H9 (cell line): ENCODE data around the gene TMEM41A. TPM values are rescaled to one million over a fixed set of nuclear protein-coding genes. Genes with fewer than 3 reads are reported as not detected.
"Not testable (repeated sequence)": the region's sequence is repeated elsewhere in the genome, so short reads cannot be mapped to it uniquely, and the experiment has no call there.

ENCODE experiments used
- DNase-seq: peaks from one replicate; pipeline ENCODE4 v3.0.0-alpha.2; 2017
- H2AFZ ChIP-seq: one replicate; pipeline ENCODE4 v1.6.1; 2013; ENCODE audit warnings: mild to moderate bottlenecking, low read length, control low read depth, moderate library complexity
- H2AK5ac ChIP-seq: 2 replicates; pipeline ENCODE4 v1.6.1; 2013; ENCODE audit warnings: low read length, control low read depth, mixed read lengths; ENCODE audit not compliant: insufficient read length
- H2BK120ac ChIP-seq: one replicate; pipeline ENCODE4 v1.6.1; 2013; ENCODE audit warnings: low read depth, mild to moderate bottlenecking, low read length, control low read depth, inconsistent platforms; ENCODE audit not compliant: poor library complexity, severe bottlenecking
- H2BK12ac ChIP-seq: 2 replicates; pipeline ENCODE4 v1.6.1; 2013; ENCODE audit warnings: low read length, control low read depth, mixed read lengths, low read depth; ENCODE audit not compliant: insufficient read length
- H2BK15ac ChIP-seq: 2 replicates; pipeline ENCODE4 v1.6.1; 2013; ENCODE audit warnings: low read depth, low read length, control low read depth
- H2BK20ac ChIP-seq: one replicate; pipeline ENCODE4 v1.6.1; 2013; ENCODE audit warnings: low read depth, mild to moderate bottlenecking, low read length, control low read depth, inconsistent platforms; ENCODE audit not compliant: poor library complexity, severe bottlenecking
- H2BK5ac ChIP-seq: 2 replicates; pipeline ENCODE4 v1.6.1; 2013; ENCODE audit warnings: low read length, control low read depth, mixed read lengths; ENCODE audit not compliant: insufficient read length
- H3K14ac ChIP-seq: 2 replicates; pipeline ENCODE4 v1.6.1; 2013; ENCODE audit warnings: low read length, control low read depth; ENCODE audit not compliant: insufficient read depth
- H3K18ac ChIP-seq: 2 replicates; pipeline ENCODE4 v1.6.1; 2013; ENCODE audit warnings: low read depth, mild to moderate bottlenecking, mixed read lengths, low read length, control low read depth; ENCODE audit not compliant: insufficient read length
- H3K23ac ChIP-seq: 2 replicates; pipeline ENCODE4 v1.6.1; 2013; ENCODE audit warnings: low read length, control low read depth, mixed read lengths, low read depth; ENCODE audit not compliant: insufficient read length
- H3K23me2 ChIP-seq: 2 replicates; pipeline ENCODE4 v1.6.1; 2013; ENCODE audit warnings: low read depth, mild to moderate bottlenecking, mixed read lengths, low read length, control low read depth; ENCODE audit not compliant: insufficient read length, poor library complexity, severe bottlenecking
- H3K27ac ChIP-seq: 2 replicates; pipeline ENCODE4 v1.5.1; 2013; ENCODE audit warnings: low read length, control low read depth, mixed read lengths, low read depth; ENCODE audit not compliant: insufficient read length
- H3K27me3 ChIP-seq: 2 replicates; pipeline ENCODE4 v1.6.1; 2013; ENCODE audit warnings: low read length, control low read depth, inconsistent platforms; ENCODE audit not compliant: insufficient read depth
- H3K4ac ChIP-seq: 2 replicates; pipeline ENCODE4 v1.6.1; 2013; ENCODE audit warnings: low read depth, mild to moderate bottlenecking, control low read depth, inconsistent platforms, low read length, moderate library complexity
- H3K4me1 ChIP-seq: 2 replicates; pipeline ENCODE4 v1.6.1; 2013; ENCODE audit warnings: low read length, control low read depth, inconsistent platforms; ENCODE audit not compliant: insufficient read depth
- H3K4me2 ChIP-seq: 2 replicates; pipeline ENCODE4 v1.6.1; 2013; ENCODE audit warnings: low read length, control low read depth, mixed read lengths; ENCODE audit not compliant: insufficient read length, insufficient read depth
- H3K56ac ChIP-seq: 2 replicates; pipeline ENCODE4 v1.6.1; 2013; ENCODE audit warnings: low read depth, mild to moderate bottlenecking, mixed read lengths, low read length, control low read depth; ENCODE audit not compliant: insufficient read length
- H3K79me1 ChIP-seq: 2 replicates; pipeline ENCODE4 v1.6.1; 2013; ENCODE audit warnings: low read depth, mild to moderate bottlenecking, moderate library complexity, low read length, control low read depth, inconsistent platforms; ENCODE audit not compliant: insufficient read depth, poor library complexity, severe bottlenecking
- H3K79me2 ChIP-seq: 2 replicates; pipeline ENCODE4 v1.6.1; 2013; ENCODE audit warnings: low read length, control low read depth, inconsistent platforms; ENCODE audit not compliant: insufficient read depth
- H3K9ac ChIP-seq: 2 replicates; pipeline ENCODE4 v1.6.1; 2013; ENCODE audit warnings: low read length, control low read depth, mixed read lengths; ENCODE audit not compliant: insufficient read length; ENCODE audit errors: extremely low read depth
- H3K9me3 ChIP-seq: one replicate; pipeline ENCODE4 v1.6.1; 2013; ENCODE audit warnings: low read depth, low read length, inconsistent platforms; ENCODE audit not compliant: control insufficient read depth
- H3T11ph ChIP-seq: one replicate; pipeline ENCODE4 v1.6.1; 2013; ENCODE audit warnings: mild to moderate bottlenecking, low read length, control low read depth, inconsistent platforms
- H4K20me1 ChIP-seq: one replicate; pipeline ENCODE4 v1.6.1; 2013; ENCODE audit not compliant: control insufficient read depth, insufficient read length, insufficient read depth
- H4K5ac ChIP-seq: 2 replicates; pipeline ENCODE4 v1.6.1; 2013; ENCODE audit warnings: low read depth, mild to moderate bottlenecking, mixed read lengths, low read length, control low read depth; ENCODE audit not compliant: insufficient read length
- H4K8ac ChIP-seq: replicated peaks from 2 replicates; pipeline ENCODE4 v1.6.1; 2013; ENCODE audit warnings: low read length, control low read depth, mixed read lengths, low read depth; ENCODE audit not compliant: insufficient read length
- H4K91ac ChIP-seq: 2 replicates; pipeline ENCODE4 v1.6.1; 2013; ENCODE audit warnings: low read depth, mild to moderate bottlenecking, moderate library complexity, mixed read lengths, low read length, control low read depth; ENCODE audit not compliant: insufficient read length
- H3K27ac Mint-ChIP-seq, 3 experiments: 2 replicates in 2 of 3; 3 replicates in 1 of 3; pipeline ENCODE4 v1.8.0; 2020 to 2021; ENCODE audit warnings: mixed read lengths in 3 of 3, mild to moderate bottlenecking in 1 of 3, moderate library complexity in 1 of 3
- H3K27me3 Mint-ChIP-seq: 2 replicates; pipeline ENCODE4 v1.8.0; 2021; ENCODE audit warnings: low read depth, mild to moderate bottlenecking, moderate library complexity, mixed read lengths
- H3K36me3 Mint-ChIP-seq, 3 experiments: 2 replicates in 2 of 3; 3 replicates in 1 of 3; pipeline ENCODE4 v1.8.0; 2020 to 2021; ENCODE audit warnings: low read depth in 3 of 3, mixed read lengths in 3 of 3; ENCODE audit not compliant: insufficient read depth in 1 of 3
- H3K4me1 Mint-ChIP-seq, 2 experiments: 2 replicates each; pipeline ENCODE4 v1.8.0; 2020; ENCODE audit warnings: mixed read lengths in 2 of 2
- H3K4me3 Mint-ChIP-seq, 2 experiments: 2 replicates in 1 of 2; 3 replicates in 1 of 2; pipeline ENCODE4 v1.8.0; 2020 to 2021; ENCODE audit warnings: mild to moderate bottlenecking in 2 of 2, mixed read lengths in 2 of 2, moderate library complexity in 1 of 2
- H3K9me3 Mint-ChIP-seq, 2 experiments: 2 replicates in 1 of 2; 3 replicates in 1 of 2; pipeline ENCODE4 v1.8.0; 2020; ENCODE audit warnings: mild to moderate bottlenecking in 2 of 2, mixed read lengths in 2 of 2, moderate library complexity in 1 of 2
- WGBS: extraction: QIAGEN DNeasy Blood & Tissue Kit; methylation state at CpG from one replicate; pipeline ENCODE4 v1.1.7; 2013; ENCODE audit warnings: missing lambda C conversion rate, low lambda C conversion rate, mixed read lengths; ENCODE audit not compliant: insufficient read length; ENCODE audit errors: extremely low coverage; 5-methylcytosine and 5-hydroxymethylcytosine counted together
- total RNA-seq: library from RNA; stranded (reverse); gene quantifications from 2 replicates; pipeline ENCODE4 v1.2.1, GENCODE V29; 2021
- TF ChIP-seq, protein P1 (sequence below): fragments of 200-600 bp; sonication (generic); conservative IDR thresholded peaks from 3 replicates; pipeline ENCODE4 v1.8.0; 2021; ENCODE audit warnings: antibody characterized with exemption, mild to moderate bottlenecking

TMEM41A gene
- total RNA-seq, 1 experiment from 2014 or later, result 23.9 TPM

- Histone ChIP-seq H2AK5ac (no peak overlapping the region), H3K79me1 (no peaks in the 10 kb centered on the region), H3K56ac (no peak overlapping the region), H3K18ac (no peak overlapping the region), H3K9ac (no peak overlapping the region), H3K79me2 (no peaks in the 10 kb centered on the region), H3K23ac (no peak overlapping the region), H3K27ac (no peak overlapping the region), H2BK5ac (no peak overlapping the region), H2BK20ac (no peak overlapping the region), H4K5ac (no peak overlapping the region), H3K27me3 (no peaks in the 10 kb centered on the region), H3K23me2 (no peaks in the 10 kb centered on the region), H4K8ac (no peak overlapping the region), H2BK15ac (no peak overlapping the region), H3K4me1 (no peaks in the 10 kb centered on the region), H2AFZ (no peak overlapping the region), H3T11ph (no peak overlapping the region), H4K91ac (no peak overlapping the region), H3K4me2 (no peak overlapping the region), H2BK120ac (no peak overlapping the region), H3K9me3 (no peaks in the 10 kb centered on the region), H2BK12ac (no peak overlapping the region), H3K4ac (no peak overlapping the region), H4K20me1 (no peaks in the 10 kb centered on the region), H3K14ac (no peak overlapping the region)
- WGBS, result no CpG with 5 or more reads among the region's 3 CpGs
- DNase-seq, result no peak
- Mint-ChIP-seq H3K27me3 (no peaks in the 10 kb centered on the region), H3K36me3 (no peaks in the 10 kb centered on the region; a peak in 1 of 7 replicates), H3K9me3 (no peaks in the 10 kb centered on the region), H3K4me1 (no peaks in the 10 kb centered on the region), H3K4me3 (no peak overlapping the region), H3K27ac (no peak overlapping the region)
- TF ChIP-seq, protein P1, sequence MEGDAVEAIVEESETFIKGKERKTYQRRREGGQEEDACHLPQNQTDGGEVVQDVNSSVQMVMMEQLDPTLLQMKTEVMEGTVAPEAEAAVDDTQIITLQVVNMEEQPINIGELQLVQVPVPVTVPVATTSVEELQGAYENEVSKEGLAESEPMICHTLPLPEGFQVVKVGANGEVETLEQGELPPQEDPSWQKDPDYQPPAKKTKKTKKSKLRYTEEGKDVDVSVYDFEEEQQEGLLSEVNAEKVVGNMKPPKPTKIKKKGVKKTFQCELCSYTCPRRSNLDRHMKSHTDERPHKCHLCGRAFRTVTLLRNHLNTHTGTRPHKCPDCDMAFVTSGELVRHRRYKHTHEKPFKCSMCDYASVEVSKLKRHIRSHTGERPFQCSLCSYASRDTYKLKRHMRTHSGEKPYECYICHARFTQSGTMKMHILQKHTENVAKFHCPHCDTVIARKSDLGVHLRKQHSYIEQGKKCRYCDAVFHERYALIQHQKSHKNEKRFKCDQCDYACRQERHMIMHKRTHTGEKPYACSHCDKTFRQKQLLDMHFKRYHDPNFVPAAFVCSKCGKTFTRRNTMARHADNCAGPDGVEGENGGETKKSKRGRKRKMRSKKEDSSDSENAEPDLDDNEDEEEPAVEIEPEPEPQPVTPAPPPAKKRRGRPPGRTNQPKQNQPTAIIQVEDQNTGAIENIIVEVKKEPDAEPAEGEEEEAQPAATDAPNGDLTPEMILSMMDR, result no peak
Observed at GRCh38 chr3:185477316-185477715, 21.5 kb downstream of the TMEM41A start.

DNA sequence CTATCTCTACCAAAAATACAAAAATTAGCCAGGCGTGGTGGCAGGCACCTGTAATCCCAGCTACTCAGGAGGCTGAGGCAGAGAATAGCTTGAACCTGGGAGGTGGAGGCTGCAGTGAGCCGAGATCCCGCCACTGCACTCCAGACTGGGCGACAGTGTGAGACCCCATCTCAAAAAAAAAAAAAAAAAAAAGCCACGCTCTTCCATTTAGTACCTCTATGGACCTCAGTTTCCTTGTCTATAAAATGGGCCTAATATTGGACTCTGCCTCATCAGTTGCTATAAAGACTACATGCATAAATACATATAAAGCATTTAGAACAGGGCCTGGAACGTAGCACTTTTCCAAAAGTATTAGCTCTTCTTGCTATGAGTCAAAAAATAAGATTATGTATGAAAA lies 23.9 kb downstream of the TMEM41A start:
- H3K9me3 ChIP-seq, H3K23ac ChIP-seq, H3K79me2 ChIP-seq, H2BK5ac ChIP-seq, H2BK120ac ChIP-seq, H3K4me1 ChIP-seq, H3T11ph ChIP-seq, H4K5ac ChIP-seq, H3K27me3 Mint-ChIP-seq, H2AFZ ChIP-seq, DNase-seq, H3K4me3 Mint-ChIP-seq, H2BK15ac ChIP-seq, H3K23me2 ChIP-seq, H3K79me1 ChIP-seq, H3K27ac ChIP-seq, H3K18ac ChIP-seq, H3K36me3 Mint-ChIP-seq, H3K27ac Mint-ChIP-seq, H4K91ac ChIP-seq, H3K4me2 ChIP-seq, H3K27me3 ChIP-seq, H2BK12ac ChIP-seq, H2BK20ac ChIP-seq, H4K8ac ChIP-seq, H4K20me1 ChIP-seq, H3K9me3 Mint-ChIP-seq, H3K4ac ChIP-seq, H3K14ac ChIP-seq, H2AK5ac ChIP-seq, H3K4me1 Mint-ChIP-seq, H3K56ac ChIP-seq, H3K9ac ChIP-seq: not testable (repeated sequence)
- no CpG with 5 or more reads among the region's 6 CpGs for WGBS
